Panc1 (cell line): ENCODE results near the gene RNF17. TPM values are rescaled to one million over a fixed set of nuclear protein-coding genes. Genes with fewer than 3 reads are reported as not detected.
"Not testable (repeated sequence)": the region's sequence is repeated elsewhere in the genome, so short reads cannot be mapped to it uniquely, and the experiment has no call there.

ENCODE experiments used
- ATAC-seq: fragments of 200-7000 bp; cut with Tn5 transposase; 2 replicates; pipeline ENCODE4 v1.9.1; 2020; ENCODE audit warnings: mild to moderate bottlenecking, moderate library complexity
- BruUV-seq: library from RNA; stranded (reverse); fragments of 400-500 nt; replicated peaks from 2 replicates; lab custom pipeline; 2021; lab: Mats Ljungman, UMichigan
- CTCF ChIA-PET: fragments of 300-600 bp; sonication (Branson Sonifier 250); formaldehyde crosslinking; loops from one replicate; lab custom pipeline; 2022; ENCODE audit warnings: antibody characterized with exemption; lab: Charles Lee
- POLR2A ChIA-PET: fragments of 300-600 bp; sonication (Branson Sonifier 250); formaldehyde crosslinking; loops from one replicate; lab custom pipeline; 2022; ENCODE audit warnings: antibody characterized with exemption; lab: Charles Lee
- DNase-seq: peaks from one replicate; pipeline ENCODE4 v3.0.0-alpha.2; 2010; ENCODE audit warnings: low read depth, low spot score
- H3K27ac ChIP-seq: 2 replicates; pipeline ENCODE4 v1.5.1; 2011; ENCODE audit warnings: mild to moderate bottlenecking, low read length, inconsistent platforms
- H3K27me3 ChIP-seq: fragments of 200-500 bp; sonication (Bioruptor generic); 2 replicates; pipeline ENCODE4 v1.6.0; 2014; ENCODE audit warnings: low read length, inconsistent platforms; ENCODE audit not compliant: control insufficient read depth, insufficient read depth
- H3K36me3 ChIP-seq: fragments of 200-500 bp; sonication (Bioruptor generic); 2 replicates; pipeline ENCODE4 v1.5.1; 2014; ENCODE audit warnings: inconsistent platforms, mild to moderate bottlenecking, low read length, moderate library complexity; ENCODE audit not compliant: control insufficient read depth, insufficient read depth
- H3K4me1 ChIP-seq: 2 replicates; pipeline ENCODE4 v1.5.1; 2011; ENCODE audit warnings: inconsistent platforms, mild to moderate bottlenecking, low read length, moderate library complexity; ENCODE audit not compliant: control insufficient read depth, insufficient read depth
- H3K4me3 ChIP-seq, 2 experiments: 2 replicates each; pipeline ENCODE4 v1.5.1; 2011 to 2012; ENCODE audit warnings: low read depth in 2 of 2, low read length in 2 of 2, mild to moderate bottlenecking in 2 of 2, inconsistent platforms in 1 of 2, moderate library complexity in 1 of 2
- H3K9me3 ChIP-seq: fragments of 200-500 bp; sonication (Bioruptor generic); 2 replicates; pipeline ENCODE4 v1.5.1; 2014; ENCODE audit warnings: low read depth, mild to moderate bottlenecking, inconsistent platforms, low read length, moderate library complexity; ENCODE audit not compliant: control insufficient read depth, insufficient read depth
- POLR2AphosphoS5 ChIP-seq: IDR thresholded peaks from 2 replicates; pipeline ENCODE4 v1.6.1; 2012; ENCODE audit warnings: mild to moderate bottlenecking, low read depth, low read length, moderate library complexity
- SIN3A ChIP-seq: IDR thresholded peaks from 2 replicates; pipeline ENCODE4 v1.6.1; 2012; ENCODE audit warnings: low read depth, mild to moderate bottlenecking, low read length, moderate library complexity, borderline replicate concordance; ENCODE audit not compliant: insufficient read depth
- TCF7L2 ChIP-seq: IDR thresholded peaks from 2 replicates; pipeline ENCODE4 v1.6.1; 2011; ENCODE audit warnings: mild to moderate bottlenecking, low read depth, low read length, inconsistent platforms
- in situ Hi-C: cut with HindIII; loops from 2 replicates; pipeline ENCODE4 v1.10.0; 2016; ENCODE audit warnings: low sequenced_read_pairs, low pct_unique_long_range_greater_than_20kb
- intact Hi-C: fragments of 100-400 bp; cut with micrococcal nuclease; formaldehyde crosslinking; loops from one replicate; pipeline ENCODE4 v1.10.0; 2022; ENCODE audit not compliant: unreplicated experiment
- total RNA-seq: library from RNA; stranded (reverse); gene quantifications from one replicate; pipeline ENCODE4 v1.2.1, GENCODE V29; 2021; ENCODE audit not compliant: unreplicated experiment
- TF ChIP-seq, protein P1 (sequence below): fragments of 450-650 bp; IDR thresholded peaks from 2 replicates; pipeline ENCODE4 v1.5.1; 2017; ENCODE audit warnings: mild to moderate bottlenecking
- TF ChIP-seq, protein P2 (sequence below), 2 experiments: IDR thresholded peaks; 2 replicates each; pipeline ENCODE4 v1.6.1; 2011 to 2012; ENCODE audit warnings: low read depth in 2 of 2, control low read depth in 1 of 2, low read length in 1 of 2, mild to moderate bottlenecking in 1 of 2, moderate library complexity in 1 of 2; ENCODE audit not compliant: insufficient read depth in 1 of 2

RNF17 gene
- total RNA-seq, 1 experiment from 2014 or later, result not detected

- ChIA-PET POLR2A (no interaction called here), CTCF (no interaction called here)
- no peak overlapping the region for H3K27ac ChIP-seq
- DNase-seq (no peak), ATAC-seq (no peak)
- peaks cover 3% of the 10 kb centered on the region; the same call in 1 of the 2 replicates for H3K27me3 ChIP-seq
- no TSS peak for BruUV-seq
- in situ Hi-C loops, result no loop called here
- H3K4me1 ChIP-seq, result no peaks in the 10 kb centered on the region
- no peaks in the 10 kb centered on the region for H3K36me3 ChIP-seq
- TF ChIP-seq TCF7L2 (no peak), SIN3A (no peak), POLR2AphosphoS5 (no peak)
- TF ChIP-seq, protein P1, sequence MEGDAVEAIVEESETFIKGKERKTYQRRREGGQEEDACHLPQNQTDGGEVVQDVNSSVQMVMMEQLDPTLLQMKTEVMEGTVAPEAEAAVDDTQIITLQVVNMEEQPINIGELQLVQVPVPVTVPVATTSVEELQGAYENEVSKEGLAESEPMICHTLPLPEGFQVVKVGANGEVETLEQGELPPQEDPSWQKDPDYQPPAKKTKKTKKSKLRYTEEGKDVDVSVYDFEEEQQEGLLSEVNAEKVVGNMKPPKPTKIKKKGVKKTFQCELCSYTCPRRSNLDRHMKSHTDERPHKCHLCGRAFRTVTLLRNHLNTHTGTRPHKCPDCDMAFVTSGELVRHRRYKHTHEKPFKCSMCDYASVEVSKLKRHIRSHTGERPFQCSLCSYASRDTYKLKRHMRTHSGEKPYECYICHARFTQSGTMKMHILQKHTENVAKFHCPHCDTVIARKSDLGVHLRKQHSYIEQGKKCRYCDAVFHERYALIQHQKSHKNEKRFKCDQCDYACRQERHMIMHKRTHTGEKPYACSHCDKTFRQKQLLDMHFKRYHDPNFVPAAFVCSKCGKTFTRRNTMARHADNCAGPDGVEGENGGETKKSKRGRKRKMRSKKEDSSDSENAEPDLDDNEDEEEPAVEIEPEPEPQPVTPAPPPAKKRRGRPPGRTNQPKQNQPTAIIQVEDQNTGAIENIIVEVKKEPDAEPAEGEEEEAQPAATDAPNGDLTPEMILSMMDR, result no peak
- TF ChIP-seq, protein P2, sequence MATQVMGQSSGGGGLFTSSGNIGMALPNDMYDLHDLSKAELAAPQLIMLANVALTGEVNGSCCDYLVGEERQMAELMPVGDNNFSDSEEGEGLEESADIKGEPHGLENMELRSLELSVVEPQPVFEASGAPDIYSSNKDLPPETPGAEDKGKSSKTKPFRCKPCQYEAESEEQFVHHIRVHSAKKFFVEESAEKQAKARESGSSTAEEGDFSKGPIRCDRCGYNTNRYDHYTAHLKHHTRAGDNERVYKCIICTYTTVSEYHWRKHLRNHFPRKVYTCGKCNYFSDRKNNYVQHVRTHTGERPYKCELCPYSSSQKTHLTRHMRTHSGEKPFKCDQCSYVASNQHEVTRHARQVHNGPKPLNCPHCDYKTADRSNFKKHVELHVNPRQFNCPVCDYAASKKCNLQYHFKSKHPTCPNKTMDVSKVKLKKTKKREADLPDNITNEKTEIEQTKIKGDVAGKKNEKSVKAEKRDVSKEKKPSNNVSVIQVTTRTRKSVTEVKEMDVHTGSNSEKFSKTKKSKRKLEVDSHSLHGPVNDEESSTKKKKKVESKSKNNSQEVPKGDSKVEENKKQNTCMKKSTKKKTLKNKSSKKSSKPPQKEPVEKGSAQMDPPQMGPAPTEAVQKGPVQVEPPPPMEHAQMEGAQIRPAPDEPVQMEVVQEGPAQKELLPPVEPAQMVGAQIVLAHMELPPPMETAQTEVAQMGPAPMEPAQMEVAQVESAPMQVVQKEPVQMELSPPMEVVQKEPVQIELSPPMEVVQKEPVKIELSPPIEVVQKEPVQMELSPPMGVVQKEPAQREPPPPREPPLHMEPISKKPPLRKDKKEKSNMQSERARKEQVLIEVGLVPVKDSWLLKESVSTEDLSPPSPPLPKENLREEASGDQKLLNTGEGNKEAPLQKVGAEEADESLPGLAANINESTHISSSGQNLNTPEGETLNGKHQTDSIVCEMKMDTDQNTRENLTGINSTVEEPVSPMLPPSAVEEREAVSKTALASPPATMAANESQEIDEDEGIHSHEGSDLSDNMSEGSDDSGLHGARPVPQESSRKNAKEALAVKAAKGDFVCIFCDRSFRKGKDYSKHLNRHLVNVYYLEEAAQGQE (IDR thresholded peaks at IDR 0.05; ENCODE audit: insufficient read depth in 1 of 2, low read depth in 2 of 2, low read length in 1 of 2), result no peak
- H3K9me3 ChIP-seq, result no peaks in the 10 kb centered on the region
- H3K4me3 ChIP-seq, result no peak overlapping the region
- intact Hi-C loops, result no loop called here
Observed at GRCh38 chr13:24822640-24823039, 58.7 kb downstream of the RNF17 start.

- H3K36me3 ChIP-seq, BruUV-seq, H3K4me1 ChIP-seq, H3K9me3 ChIP-seq, intact Hi-C loops, H3K27me3 ChIP-seq, H3K27ac ChIP-seq, H3K4me3 ChIP-seq, in situ Hi-C loops, ATAC-seq, DNase-seq: not testable (repeated sequence)
- ChIA-PET CTCF (interaction anchor here (0.6 kb wide), 1 partner anchor 407 kb away, joined by 4 read pairs; no protein-coding TSS in a partner anchor), POLR2A (interaction anchor here (0.8 kb wide), 1 partner anchor 95 kb away, joined by 3 read pairs; no protein-coding TSS in a partner anchor)
Observed at GRCh38 chr13:24823122-24823710, 59.2 kb downstream of the RNF17 start.

GRCh38 chr13:24827799-24828198 is 63.8 kb downstream of the RNF17 start:
- CTCF ChIA-PET, result no interaction called here
- POLR2A ChIA-PET, result no interaction called here
- Histone ChIP-seq H3K27me3 (peaks cover 3% of the 10 kb centered on the region; the same call in 1 of the 2 replicates), H3K4me3 (no peak overlapping the region), H3K27ac (no peak overlapping the region), H3K9me3 (no peaks in the 10 kb centered on the region), H3K4me1 (no peaks in the 10 kb centered on the region), H3K36me3 (no peaks in the 10 kb centered on the region)
- intact Hi-C loops (no loop called here), in situ Hi-C loops (no loop called here)
- BruUV-seq, result no TSS peak
- TF ChIP-seq SIN3A, result no peak
- TF ChIP-seq POLR2AphosphoS5, result no peak
- no peak for TF ChIP-seq TCF7L2
- TF ChIP-seq, protein P2 (IDR thresholded peaks at IDR 0.05; ENCODE audit: insufficient read depth in 1 of 2, low read depth in 2 of 2, low read length in 1 of 2), result no peak
- TF ChIP-seq, protein P1, result no peak
- ATAC-seq (no peak), DNase-seq (no peak)
